Hypothalamus (tissue), 51 donors: ENCODE results near the gene GOLGA6C.
A peak's percentile ranks its signal among the peaks of the same experiment; 100 is the strongest.
"Not testable (repeated sequence)": the region's sequence is repeated elsewhere in the genome, so short reads cannot be mapped to it uniquely, and the experiment has no call there.

Experiments
- DNase-seq, 51 donors: peaks; one replicate each; lab custom pipeline; 2025; lab: John Stamatoyannopoulos, UW

Gene GOLGA6C

DNA sequence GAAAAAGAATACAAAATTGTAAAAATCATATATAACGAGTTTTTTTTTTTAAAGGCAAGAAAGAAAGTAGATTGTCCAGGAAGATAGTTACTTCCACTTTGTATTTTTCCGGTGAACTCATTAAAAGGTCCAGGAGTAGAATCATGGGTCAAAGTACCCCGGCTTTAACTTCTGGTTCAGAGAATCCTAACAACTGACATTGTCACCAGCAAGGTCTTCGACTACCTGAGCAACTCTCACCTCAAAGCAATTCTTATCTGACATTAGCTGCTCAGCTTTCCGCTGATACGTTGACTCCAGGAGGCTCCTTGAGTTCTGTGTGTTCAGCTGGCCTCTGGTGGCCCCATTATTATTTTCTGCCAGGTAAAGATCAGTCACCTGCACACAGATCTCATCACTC lies 9.1 kb upstream of the GOLGA6C start:
- not testable (repeated sequence) for DNase-seq

DNA sequence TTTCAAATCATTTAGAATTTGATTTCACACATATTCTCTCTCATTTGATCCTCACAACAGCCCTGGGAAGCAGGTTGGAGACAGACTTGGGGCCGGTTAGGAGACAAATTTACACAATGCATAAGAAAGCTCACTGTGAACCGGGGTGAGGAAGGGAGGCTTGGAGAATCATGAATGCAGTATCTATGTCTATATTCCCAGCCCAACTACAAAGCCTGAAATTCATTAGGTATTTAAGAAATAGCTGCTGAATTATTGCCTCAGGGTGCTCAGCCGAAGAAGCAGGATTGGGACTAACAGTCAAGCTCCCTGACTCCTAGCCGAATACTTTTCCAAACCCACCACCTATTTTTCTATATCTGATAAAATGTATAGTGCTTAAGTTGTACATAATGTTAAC lies 8.4 kb upstream of the GOLGA6C start:
- no peak for DNase-seq

DNA sequence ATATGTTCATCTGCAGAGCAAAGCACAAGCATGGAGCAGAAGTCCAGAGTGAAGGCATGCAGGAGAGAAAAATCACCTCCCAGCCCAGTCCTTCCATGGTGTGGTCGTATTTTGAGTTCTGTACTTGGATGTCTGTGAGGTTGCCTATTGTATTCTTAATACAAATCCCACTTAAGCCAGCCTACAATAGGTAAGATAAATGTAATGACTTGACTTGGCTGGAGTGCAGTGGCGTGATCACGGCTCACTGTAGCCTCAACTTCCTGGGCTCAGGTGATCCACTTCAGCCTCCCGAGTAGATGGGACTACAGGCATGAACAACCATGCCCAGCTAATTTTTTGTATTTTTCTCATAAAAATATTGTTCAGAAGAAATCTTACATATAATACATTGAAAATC lies 6.8 kb upstream of the GOLGA6C start:
- not testable (repeated sequence) for DNase-seq

DNA sequence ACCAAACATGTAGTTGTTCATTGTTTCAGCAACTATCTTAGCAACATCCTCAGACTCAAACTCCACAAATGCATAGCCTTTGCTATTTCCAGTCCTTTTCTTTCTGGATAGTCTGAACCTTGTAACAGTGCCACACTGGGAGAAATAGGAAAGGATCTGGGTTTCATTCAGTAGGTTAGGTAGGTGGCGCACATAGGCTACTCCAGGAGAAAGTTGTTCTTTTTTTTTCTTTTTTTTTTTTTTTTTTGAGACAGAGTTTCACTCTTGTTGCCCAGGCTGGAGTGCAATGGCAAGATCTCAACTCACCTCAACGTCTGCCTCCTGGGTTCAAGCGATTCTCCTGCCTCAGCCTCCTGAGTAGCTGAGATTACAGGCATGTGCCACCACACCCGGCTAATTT lies 5.8 kb upstream of the GOLGA6C start:
- not testable (repeated sequence) for DNase-seq

DNA sequence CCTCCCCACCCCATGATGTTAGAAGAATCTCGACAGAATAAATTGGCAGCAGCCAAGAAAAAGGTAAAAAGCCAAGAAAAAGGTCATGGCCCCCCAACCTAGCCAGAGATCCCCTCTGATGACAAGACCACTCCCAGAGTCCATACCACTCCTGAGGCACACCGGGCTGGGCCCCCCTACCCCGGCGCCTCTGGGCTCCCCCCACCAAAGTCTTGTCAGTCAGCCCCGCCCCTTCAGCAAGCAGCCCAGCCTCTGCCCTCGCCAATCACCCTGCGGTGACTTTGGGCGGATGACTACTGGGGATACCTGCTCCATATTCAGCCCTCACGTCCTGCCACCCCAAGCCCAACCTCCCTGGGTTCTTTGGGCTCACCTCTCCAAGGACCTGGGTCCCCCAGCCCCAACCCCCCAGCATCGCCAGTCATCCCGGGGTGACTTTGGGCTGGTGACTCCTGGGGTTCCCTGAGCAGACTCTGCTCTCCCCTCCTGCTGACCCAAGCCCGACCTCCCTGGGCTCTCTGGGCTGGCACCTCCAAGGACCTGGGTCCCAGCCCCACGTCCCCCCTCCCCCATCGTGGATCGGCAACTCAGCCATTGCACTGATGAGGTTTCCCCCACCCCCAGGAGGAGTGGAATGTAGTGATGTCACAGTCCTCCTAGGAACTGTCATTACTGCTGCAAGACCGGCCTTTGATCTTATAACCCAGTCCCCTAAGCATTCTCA lies 648 bp downstream of the GOLGA6C start:
- DNase-seq = not testable (repeated sequence)

DNA sequence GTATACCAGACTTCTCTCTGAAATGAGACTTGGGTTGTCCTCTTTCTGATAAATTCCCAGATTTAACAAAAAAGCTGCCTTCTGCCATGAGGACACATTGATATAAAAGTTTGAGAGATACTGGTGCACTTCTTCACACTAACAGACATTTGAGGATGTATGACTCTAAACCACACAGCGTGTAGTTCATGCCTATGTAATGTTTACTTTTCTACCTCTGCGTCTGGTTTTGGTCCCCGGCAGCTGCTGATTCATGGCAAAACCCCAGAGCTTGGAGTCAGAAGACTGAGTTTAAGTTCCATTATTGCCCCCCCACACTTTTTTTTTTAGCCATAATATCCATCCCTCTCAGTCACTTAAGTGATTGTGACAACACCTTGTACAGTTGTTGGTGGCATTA lies 1.7 kb downstream of the GOLGA6C start:
- DNase-seq = not testable (repeated sequence)

DNA sequence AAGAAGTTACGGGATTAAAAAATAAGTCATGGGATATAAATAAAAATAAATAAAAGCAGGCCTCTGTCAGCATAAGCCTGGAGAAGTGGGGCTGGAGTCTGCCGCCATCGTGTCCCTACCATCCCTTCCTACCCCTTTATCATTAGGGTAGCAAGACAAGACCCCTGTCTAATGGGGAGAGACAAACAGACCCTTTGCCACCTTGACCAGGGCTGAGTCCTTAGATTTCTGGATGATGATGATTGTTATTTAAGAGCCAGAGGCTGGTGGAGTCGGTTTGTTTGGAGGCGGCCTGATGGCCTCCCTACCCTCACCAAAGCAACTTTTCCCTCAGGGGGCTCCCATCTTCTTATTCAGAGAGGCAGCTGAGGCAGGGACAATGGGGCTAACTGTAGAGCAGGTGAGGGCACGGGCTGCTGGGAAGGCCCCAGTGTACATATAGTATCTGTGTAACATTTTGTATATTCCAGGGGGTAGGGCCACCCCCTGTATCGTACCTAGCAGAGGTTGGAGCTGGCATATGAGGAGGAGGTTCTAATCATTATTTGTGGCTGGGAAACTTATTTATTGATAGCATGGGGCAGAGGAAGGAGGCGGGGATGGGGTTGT lies 15.7 kb downstream of the GOLGA6C start:
- DNase-seq = not testable (repeated sequence)

DNA sequence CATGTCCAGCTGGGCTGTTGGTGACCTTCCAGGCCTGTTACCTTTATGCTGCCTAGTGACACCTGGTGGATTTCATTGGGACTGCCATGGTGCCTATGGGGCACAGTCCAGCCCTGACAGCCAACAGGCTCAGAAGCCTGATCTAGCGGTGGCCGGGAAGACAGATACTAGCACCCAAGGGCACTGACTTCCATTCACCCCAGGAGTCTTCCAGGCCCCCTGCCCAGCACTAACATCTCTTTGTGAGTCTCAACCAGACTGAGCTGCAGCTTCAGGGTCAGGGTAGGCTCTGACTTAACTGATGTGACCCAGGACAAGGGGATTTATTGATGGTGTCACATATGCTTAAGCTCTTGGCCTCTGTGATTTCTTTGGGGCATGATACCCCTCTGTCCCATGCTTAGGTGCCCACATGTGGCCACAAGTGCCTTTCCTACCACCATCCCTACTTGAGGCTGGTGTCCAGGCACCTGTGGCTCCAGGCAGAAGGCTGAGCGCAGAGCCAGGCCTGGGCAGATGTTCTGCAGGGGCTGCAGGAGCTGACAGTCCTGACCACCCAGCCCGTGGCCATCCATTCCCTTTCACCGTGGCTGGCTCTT lies 16.5 kb downstream of the GOLGA6C start:
- not testable (repeated sequence) for DNase-seq

DNA sequence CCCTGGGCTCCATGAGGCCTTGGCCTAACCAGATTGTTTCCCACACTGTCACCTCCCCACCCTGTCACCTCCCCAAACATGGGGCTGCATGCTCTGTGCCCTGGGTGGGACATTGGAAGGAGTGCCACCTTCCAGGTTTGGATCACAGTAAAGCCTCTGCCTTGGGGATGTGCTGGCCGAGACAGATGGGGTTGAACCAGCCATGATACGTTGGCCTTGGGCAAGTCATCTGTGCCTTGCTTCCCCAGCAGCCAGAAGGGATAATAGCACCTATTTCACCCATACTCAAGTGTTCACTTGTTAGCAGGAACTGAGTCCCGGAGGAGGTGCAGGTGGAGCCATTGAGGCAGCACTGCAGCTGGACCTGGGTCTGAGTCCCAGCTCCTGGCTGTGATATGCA lies 17.5 kb downstream of the GOLGA6C start:
- DNase-seq = not testable (repeated sequence)

DNA sequence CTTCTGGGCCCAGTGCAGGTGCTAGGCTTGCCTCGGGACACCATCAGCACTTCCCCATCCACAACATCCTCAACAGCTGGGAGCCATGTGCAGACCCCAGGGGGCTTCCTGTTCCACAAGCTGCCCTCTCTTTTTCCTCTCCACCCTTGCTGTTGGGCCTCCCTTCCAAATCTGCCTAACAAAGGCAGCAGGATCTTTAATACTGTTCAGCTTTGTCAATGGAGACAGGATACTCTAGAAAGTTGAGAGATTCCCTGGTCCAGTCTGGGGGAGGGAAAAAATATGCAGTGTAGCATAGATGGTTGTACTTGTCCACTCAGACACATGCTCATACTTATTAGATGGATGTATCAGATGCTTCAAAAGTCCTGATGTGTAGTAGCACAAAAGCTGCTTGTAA lies 20.4 kb downstream of the GOLGA6C start:
- DNase-seq = not testable (repeated sequence)

DNA sequence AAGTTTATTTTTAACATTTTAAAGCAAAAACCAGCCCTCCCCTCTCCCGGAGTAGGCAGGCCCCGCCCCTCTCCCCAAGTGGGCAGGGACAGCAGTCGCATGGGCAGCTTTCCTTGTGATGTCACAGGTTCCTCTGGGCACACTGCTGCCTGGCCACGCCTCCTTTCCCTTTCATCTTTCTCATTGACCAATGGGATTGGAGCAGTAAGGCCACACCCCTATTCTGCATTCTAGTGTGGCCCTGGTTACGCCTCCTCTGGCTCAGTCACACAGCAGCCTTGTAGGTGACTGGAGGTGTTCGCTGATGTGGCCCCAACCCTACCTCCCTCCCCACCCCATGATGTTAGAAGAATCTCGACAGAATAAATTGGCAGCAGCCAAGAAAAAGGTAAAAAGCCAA lies 24.4 kb downstream of the GOLGA6C start, which contains the start of gene GOLGA6D:
Gene GOLGA6D (plus strand): TSS at position 264 of the 400 bp plus-strand sequence. CDS start 41 bp downstream, at position 305.
- DNase-seq = not testable (repeated sequence)

DNA sequence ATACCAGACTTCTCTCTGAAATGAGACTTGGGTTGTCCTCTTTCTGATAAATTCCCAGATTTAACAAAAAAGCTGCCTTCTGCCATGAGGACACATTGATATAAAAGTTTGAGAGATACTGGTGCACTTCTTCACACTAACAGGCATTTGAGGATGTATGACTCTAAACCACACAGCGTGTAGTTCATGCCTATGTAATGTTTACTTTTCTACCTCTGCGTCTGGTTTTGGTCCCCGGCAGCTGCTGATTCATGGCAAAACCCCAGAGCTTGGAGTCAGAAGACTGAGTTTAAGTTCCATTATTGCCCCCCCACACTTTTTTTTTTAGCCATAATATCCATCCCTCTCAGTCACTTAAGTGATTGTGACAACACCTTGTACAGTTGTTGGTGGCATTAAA lies 26.0 kb downstream of the GOLGA6C start:
- not testable (repeated sequence) for DNase-seq

DNA sequence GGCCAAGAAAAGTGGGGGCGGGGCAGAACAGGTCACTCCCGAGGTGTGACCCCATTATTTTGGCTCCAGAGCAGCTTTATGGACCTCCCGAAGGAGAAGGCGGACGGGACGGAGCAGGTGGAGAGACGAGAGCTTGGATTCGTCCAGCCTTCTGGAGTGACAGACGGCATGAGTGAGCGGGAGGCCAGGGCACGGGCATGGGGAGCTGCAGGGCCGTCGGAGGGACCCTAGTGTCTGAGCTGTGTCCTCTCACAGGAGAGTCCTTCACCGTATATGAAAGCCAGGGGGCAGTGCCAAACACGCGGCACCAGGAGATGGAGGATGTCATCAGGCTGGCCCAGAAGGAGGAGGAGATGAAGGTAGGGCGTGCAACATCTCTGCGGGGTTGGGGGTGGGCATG lies 35.5 kb downstream of the GOLGA6C start:
- DNase-seq = not testable (repeated sequence)

DNA sequence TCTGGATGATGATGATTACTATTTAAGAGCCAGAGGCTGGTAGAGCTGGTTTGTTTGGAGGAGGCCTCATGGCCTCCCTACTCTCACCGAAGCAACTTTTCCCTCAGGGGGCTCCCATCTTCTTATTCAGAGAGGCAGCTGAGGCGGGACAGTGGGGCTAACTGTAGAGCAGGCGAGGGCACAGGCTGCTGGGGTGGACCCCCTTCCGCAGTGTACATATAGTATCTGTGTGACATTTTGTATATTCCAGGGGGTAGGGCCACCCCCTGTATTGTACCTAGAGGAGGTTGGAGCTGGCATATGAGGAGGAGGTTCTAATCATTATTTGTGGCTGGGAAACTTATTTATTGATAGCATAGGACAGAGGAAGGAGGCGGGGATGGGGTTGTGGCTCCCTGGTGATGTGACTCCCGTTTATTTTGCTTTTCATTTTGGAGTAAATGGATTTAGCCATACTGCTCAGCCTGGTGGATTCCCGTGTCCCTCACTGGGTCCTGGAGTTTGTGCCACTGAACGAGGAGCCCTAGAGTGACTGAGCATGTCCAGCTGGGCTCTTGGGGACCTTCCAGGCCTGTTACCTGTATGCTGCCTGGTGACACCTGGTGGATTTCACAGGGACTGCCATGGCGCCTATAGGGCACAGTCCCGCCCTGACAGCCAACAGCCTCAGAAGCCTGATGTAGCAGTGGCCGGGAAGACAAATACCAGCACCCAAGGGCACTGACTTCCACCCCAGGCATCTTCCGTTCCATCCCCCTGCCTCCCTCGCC lies 40.6 kb downstream of the GOLGA6C start:
- not testable (repeated sequence) for DNase-seq

DNA sequence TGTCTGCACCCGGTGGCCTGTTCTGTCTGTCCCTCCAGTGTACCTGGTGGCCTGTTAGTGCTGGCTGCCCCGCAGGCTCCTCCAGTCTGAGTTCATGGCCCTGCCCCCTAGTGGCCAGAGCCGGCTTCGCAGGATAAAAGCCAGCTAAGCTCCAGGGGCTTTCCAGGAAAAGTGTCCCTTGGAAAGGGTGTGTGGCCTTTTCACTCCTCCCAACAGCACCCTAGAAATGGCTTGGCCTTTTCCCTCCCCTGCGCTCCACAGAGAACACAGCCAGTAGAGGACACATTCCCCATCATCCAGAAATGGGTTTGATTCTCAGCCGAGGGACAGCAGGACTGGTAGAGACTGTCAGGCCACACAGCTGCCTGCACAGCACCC lies 41.2 kb downstream of the GOLGA6C start:
- DNase-seq = not testable (repeated sequence)

DNA sequence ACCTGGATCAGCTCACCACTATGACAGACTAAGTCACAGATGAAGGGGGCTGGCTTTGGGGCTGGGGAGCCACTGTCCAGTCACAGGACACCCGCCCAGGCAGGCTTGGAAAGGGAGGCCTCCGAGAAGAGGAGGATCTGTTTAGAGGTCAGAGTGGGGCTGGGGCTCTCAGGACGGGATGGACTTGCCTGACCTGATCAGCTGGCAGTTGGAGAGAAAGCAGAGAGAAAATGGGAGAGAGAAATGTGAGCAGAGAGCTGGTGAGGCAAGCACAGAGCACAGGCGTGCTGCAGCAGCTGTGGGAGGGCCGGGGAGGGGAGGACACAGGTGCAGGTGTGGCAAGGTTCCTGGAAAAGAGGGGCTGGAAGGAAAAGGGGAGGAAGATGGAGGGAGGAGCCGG lies 41.9 kb downstream of the GOLGA6C start:
- DNase-seq = not testable (repeated sequence)

DNA sequence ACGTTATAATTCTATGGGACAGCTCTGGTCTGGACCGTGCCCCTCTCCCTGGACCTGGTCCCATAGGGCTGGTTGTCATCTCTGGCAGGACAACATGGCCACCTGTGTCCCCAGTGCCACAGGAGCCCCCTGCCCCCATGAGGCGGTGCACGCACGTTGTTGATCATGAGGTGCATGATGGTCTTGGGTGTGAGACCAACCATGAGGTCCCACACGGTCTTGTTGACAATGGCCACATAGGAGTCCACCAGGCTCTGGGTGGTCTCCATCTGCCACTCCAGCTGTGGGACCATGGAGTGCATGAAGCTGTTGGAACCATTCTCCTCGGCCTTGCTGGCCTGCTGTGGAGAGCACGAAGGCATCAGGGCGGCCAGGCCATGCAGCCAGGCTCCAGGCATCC lies 44.2 kb downstream of the GOLGA6C start:
- DNase-seq = no peak

DNA sequence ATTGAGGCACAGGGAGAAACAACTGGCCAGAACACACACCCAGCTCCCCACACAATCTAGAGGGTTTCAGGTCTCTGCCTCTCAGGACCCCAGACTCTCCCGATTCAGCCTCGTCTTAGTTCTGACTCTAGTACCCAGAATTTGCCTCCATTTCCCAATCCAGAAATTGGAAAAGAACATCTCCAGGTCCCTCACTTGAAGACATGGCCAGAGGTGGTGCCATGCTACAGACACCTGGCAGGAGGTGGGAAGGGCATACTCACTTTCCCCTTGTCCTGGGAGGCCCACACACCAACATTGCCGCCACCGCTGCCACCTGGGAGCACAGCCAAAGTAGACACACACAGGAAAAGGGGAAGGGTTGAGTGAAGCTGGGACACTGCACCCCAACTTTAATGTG lies 44.6 kb downstream of the GOLGA6C start:
- DNase-seq = not testable (repeated sequence)

DNA sequence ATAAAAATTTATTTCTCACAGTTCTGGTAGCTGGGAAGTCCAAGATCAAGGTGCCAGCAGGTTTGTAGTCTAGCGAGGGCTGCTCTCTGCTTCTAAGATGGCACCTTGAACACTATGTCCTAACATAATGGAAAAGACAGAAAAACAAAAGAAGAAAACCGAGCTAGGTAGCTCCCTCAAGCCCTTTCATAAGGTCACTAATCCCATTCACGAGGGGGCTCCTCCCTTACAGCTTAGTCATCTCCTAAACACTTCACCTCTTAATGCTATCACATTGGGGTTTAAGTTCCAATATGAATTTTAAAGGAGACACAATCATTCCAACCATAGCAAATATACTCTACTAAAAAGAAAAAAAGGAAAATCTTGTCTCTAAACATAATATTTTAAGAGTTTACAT lies 48.1 kb downstream of the GOLGA6C start:
- no peak for DNase-seq

DNA sequence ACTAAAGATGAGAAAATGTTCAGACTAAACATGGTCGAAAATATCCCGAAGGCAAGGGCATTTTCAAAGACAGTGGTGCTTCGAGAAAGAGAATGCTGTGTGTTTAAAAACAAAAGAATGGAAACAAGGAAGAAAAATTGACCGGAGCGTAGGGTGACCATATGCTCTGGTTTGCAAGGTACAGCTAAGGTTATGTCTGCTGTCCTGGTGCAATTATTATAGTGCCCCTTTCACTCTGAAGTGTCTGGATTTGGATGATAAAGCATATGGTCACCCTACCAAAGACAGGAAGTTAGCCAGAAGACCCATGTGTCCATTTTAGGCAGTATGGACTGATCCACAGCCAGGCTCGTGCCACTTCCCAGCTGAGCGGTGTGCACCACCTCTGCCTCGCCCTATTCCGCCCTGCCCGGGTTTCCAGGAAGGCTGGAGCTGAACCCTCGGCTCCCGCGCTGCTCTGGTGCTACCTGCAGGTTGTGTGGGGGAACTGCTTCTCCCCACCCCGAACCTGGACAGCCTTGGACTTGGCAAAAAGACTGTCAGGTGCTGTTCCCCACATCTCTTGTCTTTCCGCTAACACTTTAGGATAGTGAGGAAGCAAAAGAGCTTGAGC lies 49.8 kb downstream of the GOLGA6C start:
- peak in 1 of 51 donors; percentile 4 for DNase-seq

DNA sequence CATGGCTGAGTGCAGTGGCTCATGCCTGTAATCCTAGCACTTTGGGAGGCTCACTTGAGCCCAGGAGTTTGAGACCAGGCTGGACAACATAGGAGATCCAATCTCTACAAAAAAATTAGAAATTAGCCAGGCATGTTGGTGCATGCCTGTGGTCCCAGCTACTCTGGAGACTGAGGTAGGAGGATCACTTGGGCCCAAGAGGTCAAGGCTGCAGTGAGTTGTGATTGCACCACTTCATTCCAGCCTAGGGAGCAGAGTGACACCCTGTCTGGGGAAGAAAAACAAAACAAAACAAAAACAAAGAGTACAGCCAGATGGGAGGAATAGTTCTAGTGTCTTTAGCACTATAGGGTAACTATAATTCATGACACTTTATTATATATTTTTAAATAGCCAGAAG lies 51.6 kb downstream of the GOLGA6C start:
- no peak for DNase-seq
